Kidney (tissue), 14 donors: ENCODE measurements around the gene MAP7. TPM values are rescaled to one million over a fixed set of nuclear protein-coding genes. Genes with fewer than 3 reads are reported as not detected.
"Not testable (repeated sequence)": the region's sequence is repeated elsewhere in the genome, so short reads cannot be mapped to it uniquely, and the experiment has no call there.

Source experiments
- DNase-seq, 5 donors: peaks; one replicate each; pipeline ENCODE4 v3.0.0-alpha.2; 2013 to 2020
- FAIRE-seq: peaks from 2 replicates; lab custom pipeline; 2012; peaks lifted over from hg19 to GRCh38; lab: Jason Lieb, UNC
- H3K27ac ChIP-seq, 2 donors: one replicate each; pipeline ENCODE4 v1.7.0; 2013; ENCODE audit warnings: low read depth in 2 of 2, low read length in 2 of 2, inconsistent platforms in 1 of 2
- H3K27me3 ChIP-seq: one replicate; pipeline ENCODE4 v1.7.1; 2013; ENCODE audit warnings: low read length, inconsistent platforms; ENCODE audit not compliant: control insufficient read depth, insufficient read depth
- H3K36me3 ChIP-seq, 3 donors: one replicate each; pipeline versions ENCODE4 v1.7.0 to v1.7.1; 2013; ENCODE audit warnings: low read length in 3 of 3, control low read depth in 1 of 3, inconsistent platforms in 1 of 3; ENCODE audit not compliant: insufficient read depth in 3 of 3, control insufficient read depth in 2 of 3
- H3K4me1 ChIP-seq, 3 donors: one replicate each; pipeline versions ENCODE4 v1.7.0 to v1.7.1; 2013; ENCODE audit warnings: low read length in 3 of 3, inconsistent platforms in 1 of 3, low read depth in 1 of 3; ENCODE audit not compliant: control insufficient read depth in 2 of 3, insufficient read depth in 2 of 3
- H3K4me3 ChIP-seq, 3 donors: one replicate each; pipeline versions ENCODE4 v1.7.0 to v1.8.1; 2013; ENCODE audit warnings: low read length in 3 of 3, control low read depth in 1 of 3, inconsistent platforms in 1 of 3
- H3K9ac ChIP-seq, 3 donors: one replicate each; pipeline versions ENCODE4 v1.7.0 to v1.7.1; 2013; ENCODE audit warnings: low read length in 3 of 3, control low read depth in 1 of 3, inconsistent platforms in 1 of 3
- H3K9me3 ChIP-seq, 3 donors: one replicate each; pipeline versions ENCODE4 v1.7.0 to v1.7.1; 2013; ENCODE audit warnings: low read length in 3 of 3, control low read depth in 1 of 3, inconsistent platforms in 1 of 3; ENCODE audit not compliant: control insufficient read depth in 2 of 3, insufficient read depth in 1 of 3
- intact Hi-C: fragments of 100-400 bp; cut with DNase I; formaldehyde crosslinking; loops from one replicate; pipeline ENCODE4 v1.11.1; 2022
- polyA plus RNA-seq: library from polyadenylated mRNA; stranded (reverse); fragments of 350-450 nt; fragmentation: Illumina TruSeq; extraction: RNeasy Lipid Tissue Mini Kit (QIAGEN cat#74804); gene quantifications from one replicate; pipeline ENCODE4 v1.2.3, GENCODE V29; 2014; ENCODE audit warnings: low read depth, low replicate concordance; ENCODE audit not compliant: insufficient read depth
- total RNA-seq: library from RNA; stranded (reverse); fragmentation: NEBNext Ultra II Directional; extraction: Animal tissue kit (Norgen Biotek cat#: 25700); gene quantifications from one replicate; pipeline ENCODE4 v1.2.1, GENCODE V29; 2021
- TF ChIP-seq, protein P1 (sequence below): IDR thresholded peaks from 3 replicates; pipeline ENCODE4 v1.5.1; 2012; ENCODE audit warnings: mild to moderate bottlenecking, moderate library complexity, borderline replicate concordance; ENCODE audit not compliant: insufficient read depth; ENCODE audit errors: extremely low read depth
- donor health status: control.
- donor health status: control.
- donor health status: control.
- donor health status: control.
- donor health status: control.
- donor health status: DM: yes; HTN: yes; CAD: no.
- donor health status: Normal renal cell carcinoma (clear cell type).

Gene MAP7
- total and polyA plus RNA-seq, 2 donors from 2014 or later, result 16.0 to 40.0 TPM

DNA sequence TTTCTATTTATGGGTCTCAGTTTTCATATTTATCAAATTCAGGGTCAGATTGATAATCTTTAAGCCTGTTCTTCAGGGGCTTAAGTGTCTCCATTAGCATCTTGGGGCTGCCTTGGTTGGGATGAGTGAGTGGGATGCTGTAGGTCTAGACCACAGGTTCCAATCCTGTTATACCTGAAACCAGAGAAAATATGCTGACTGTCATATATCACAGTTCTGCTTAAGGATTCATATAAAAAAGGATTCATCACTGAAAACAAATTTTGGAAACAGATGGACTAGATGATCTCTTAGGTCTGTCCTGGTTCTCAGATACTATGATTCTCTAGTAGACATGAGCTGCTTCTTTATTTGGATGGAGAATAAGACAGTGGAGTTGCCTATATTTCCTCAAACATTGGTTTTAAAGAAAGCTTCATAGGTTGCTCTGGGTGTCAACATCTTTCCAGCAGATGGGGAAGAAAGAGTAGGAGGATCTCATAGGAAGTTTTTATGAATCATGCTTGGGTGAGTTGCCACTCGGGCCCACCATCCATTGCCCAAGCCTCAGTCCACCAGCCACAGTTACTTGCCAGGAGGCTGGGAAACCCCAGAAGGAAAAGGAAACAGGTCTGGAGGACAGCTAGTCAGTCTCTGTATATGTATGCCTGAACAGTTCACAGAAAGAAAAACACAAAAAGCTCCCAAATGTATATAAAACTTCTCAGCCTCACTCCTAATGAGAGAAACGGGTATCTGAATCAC lies 42.9 kb upstream of the MAP7 start:
- H3K9ac ChIP-seq, result no peak overlapping the region
- FAIRE-seq, result no peak
- H3K36me3 ChIP-seq, result peaks cover 0 to 20% (median 18%) of the 10 kb centered on the region in 3 donors
- DNase-seq, result no peak
- no peaks in the 10 kb centered on the region for H3K9me3 ChIP-seq
- intact Hi-C loops, result no loop called here
- no peak overlapping the region for H3K27ac ChIP-seq
- no peak overlapping the region for H3K4me3 ChIP-seq
- TF ChIP-seq, protein P1, sequence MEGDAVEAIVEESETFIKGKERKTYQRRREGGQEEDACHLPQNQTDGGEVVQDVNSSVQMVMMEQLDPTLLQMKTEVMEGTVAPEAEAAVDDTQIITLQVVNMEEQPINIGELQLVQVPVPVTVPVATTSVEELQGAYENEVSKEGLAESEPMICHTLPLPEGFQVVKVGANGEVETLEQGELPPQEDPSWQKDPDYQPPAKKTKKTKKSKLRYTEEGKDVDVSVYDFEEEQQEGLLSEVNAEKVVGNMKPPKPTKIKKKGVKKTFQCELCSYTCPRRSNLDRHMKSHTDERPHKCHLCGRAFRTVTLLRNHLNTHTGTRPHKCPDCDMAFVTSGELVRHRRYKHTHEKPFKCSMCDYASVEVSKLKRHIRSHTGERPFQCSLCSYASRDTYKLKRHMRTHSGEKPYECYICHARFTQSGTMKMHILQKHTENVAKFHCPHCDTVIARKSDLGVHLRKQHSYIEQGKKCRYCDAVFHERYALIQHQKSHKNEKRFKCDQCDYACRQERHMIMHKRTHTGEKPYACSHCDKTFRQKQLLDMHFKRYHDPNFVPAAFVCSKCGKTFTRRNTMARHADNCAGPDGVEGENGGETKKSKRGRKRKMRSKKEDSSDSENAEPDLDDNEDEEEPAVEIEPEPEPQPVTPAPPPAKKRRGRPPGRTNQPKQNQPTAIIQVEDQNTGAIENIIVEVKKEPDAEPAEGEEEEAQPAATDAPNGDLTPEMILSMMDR, result no peak
- no peaks in the 10 kb centered on the region for H3K4me1 ChIP-seq
- no peaks in the 10 kb centered on the region for H3K27me3 ChIP-seq

DNA sequence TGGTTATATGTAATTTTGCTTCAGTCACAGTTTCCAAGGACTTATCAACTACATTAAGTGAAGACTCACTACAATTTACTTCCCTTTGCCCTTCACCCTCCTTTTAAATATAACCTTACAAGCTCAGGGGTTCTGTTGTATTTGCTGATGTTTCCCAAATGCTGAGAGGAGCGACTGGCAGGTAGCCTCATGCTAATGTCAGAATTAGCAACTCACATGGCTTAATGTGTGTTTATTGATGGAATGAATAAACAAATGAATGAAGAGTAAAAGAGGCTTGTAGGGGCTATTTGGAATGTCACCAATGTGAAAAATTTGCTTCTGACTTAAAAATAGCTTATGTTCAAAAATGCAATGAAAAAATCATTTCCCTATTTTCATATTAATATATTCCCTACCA lies 41.4 kb upstream of the MAP7 start:
- TF ChIP-seq, protein P1, result no peak
- intact Hi-C loops, result no loop called here
- no peaks in the 10 kb centered on the region for H3K4me1 ChIP-seq
- DNase-seq, result no peak
- no peaks in the 10 kb centered on the region for H3K9me3 ChIP-seq
- H3K36me3 ChIP-seq, result peaks cover 0 to 21% (median 20%) of the 10 kb centered on the region in 3 donors
- H3K9ac ChIP-seq, result no peak overlapping the region
- no peak for FAIRE-seq
- no peak overlapping the region for H3K27ac ChIP-seq
- no peak overlapping the region for H3K4me3 ChIP-seq
- H3K27me3 ChIP-seq, result no peaks in the 10 kb centered on the region

DNA sequence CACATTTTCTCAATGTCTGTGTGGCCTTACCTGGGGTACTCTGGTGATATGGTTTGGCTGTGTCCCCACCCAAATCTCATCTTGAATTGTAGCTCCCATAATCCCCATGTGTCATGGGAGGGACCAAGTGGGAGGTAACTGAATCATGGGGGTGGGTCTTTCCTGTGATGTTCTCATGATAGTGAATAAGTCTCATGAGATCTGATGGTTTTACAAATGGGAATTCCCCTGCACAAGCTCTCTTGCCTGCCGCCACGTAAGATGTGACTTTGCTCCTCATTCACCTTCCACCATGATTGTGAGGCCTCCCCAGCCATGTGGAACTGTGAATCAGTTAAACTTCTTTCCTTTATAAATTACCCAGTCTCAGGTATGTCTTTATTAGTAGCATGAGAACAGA lies 40.6 kb upstream of the MAP7 start:
- H3K4me1 ChIP-seq, H3K9ac ChIP-seq, DNase-seq, FAIRE-seq, intact Hi-C loops, H3K4me3 ChIP-seq, H3K9me3 ChIP-seq, H3K27ac ChIP-seq, H3K27me3 ChIP-seq: not testable (repeated sequence)
- peaks cover 0 to 20% (median 17%) of the 10 kb centered on the region in 3 donors for H3K36me3 ChIP-seq

DNA sequence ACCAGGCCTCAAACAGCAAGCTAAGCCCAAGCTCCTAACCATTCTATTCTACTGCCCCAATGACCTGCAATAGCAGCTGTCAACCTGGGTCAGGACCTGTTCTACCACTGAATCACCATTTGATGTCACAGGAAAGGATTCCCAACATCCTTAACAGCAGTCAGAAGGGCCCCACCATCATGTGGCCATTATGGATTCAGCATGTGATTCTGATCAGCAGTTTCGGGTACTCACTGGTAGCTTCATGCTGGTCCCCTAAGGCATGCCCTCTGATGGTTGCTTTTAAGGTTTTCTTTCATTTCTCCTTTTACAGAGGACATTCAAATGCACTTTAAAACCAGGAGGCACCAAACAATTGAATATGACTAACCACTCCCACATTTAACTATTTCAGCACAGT lies 37.3 kb upstream of the MAP7 start:
- intact Hi-C loops, result loop anchor here (10.0 kb wide), 1 partner anchor 207 kb away; the partner anchor contains the start of gene MAP3K5
- TF ChIP-seq, protein P1, result no peak
- no peak overlapping the region for H3K4me3 ChIP-seq
- H3K27ac ChIP-seq, result no peak overlapping the region
- peaks cover 0 to 17% (median 17%) of the 10 kb centered on the region in 3 donors for H3K36me3 ChIP-seq
- H3K9ac ChIP-seq, result no peak overlapping the region
- FAIRE-seq, result no peak
- DNase-seq, result no peak
- no peaks in the 10 kb centered on the region for H3K4me1 ChIP-seq
- no peaks in the 10 kb centered on the region for H3K9me3 ChIP-seq
- H3K27me3 ChIP-seq, result no peaks in the 10 kb centered on the region
